Astrocyte of the hippocampus (primary cell): Measurements from ENCODE around the gene PRDM16.
"Not testable (repeated sequence)": the region's sequence is repeated elsewhere in the genome, so short reads cannot be mapped to it uniquely, and the experiment has no call there.

Source experiments
- DNase-seq: peaks from one replicate; pipeline ENCODE4 v3.0.0; 2011; ENCODE audit warnings: low read depth, low spot score

The PRDM16 gene

GRCh38 chr1:3226191-3226590, 157.2 kb downstream of the PRDM16 start:
- no peak for DNase-seq

GRCh38 chr1:3226701-3227350, 157.8 kb downstream of the PRDM16 start:
- DNase-seq = no peak

- DNase-seq = no peak
Observed at GRCh38 chr1:3227351-3227704, 158.3 kb downstream of the PRDM16 start.

GRCh38 chr1:3227893-3228292, 158.9 kb downstream of the PRDM16 start:
- DNase-seq = no peak

GRCh38 chr1:3229081-3229725, 160.2 kb downstream of the PRDM16 start:
- DNase-seq = no peak

GRCh38 chr1:3230553-3230952, 161.6 kb downstream of the PRDM16 start:
- no peak for DNase-seq

GRCh38 chr1:3231245-3231644, 162.2 kb downstream of the PRDM16 start:
- no peak for DNase-seq

GRCh38 chr1:3231826-3232225, 162.8 kb downstream of the PRDM16 start:
- DNase-seq = no peak

GRCh38 chr1:3233031-3233430, 164.0 kb downstream of the PRDM16 start:
- DNase-seq = no peak

- no peak for DNase-seq
Observed at GRCh38 chr1:3233551-3233950, 164.5 kb downstream of the PRDM16 start.

- no peak for DNase-seq
Observed at GRCh38 chr1:3234281-3234680, 165.3 kb downstream of the PRDM16 start.

- DNase-seq = no peak
Observed at GRCh38 chr1:3234956-3235355, 166.0 kb downstream of the PRDM16 start.

GRCh38 chr1:3235496-3235895, 166.5 kb downstream of the PRDM16 start:
- DNase-seq = no peak

GRCh38 chr1:3236361-3236760, 167.4 kb downstream of the PRDM16 start:
- no peak for DNase-seq

GRCh38 chr1:3236955-3237354, 168.0 kb downstream of the PRDM16 start:
- DNase-seq = no peak

GRCh38 chr1:3237570-3237969, 168.6 kb downstream of the PRDM16 start:
- DNase-seq = no peak

GRCh38 chr1:3237994-3238702, 169.1 kb downstream of the PRDM16 start:
- no peak for DNase-seq

- no peak for DNase-seq
Observed at GRCh38 chr1:3238703-3239278, 169.8 kb downstream of the PRDM16 start.

GRCh38 chr1:3239991-3240390, 171.0 kb downstream of the PRDM16 start:
- DNase-seq = not testable (repeated sequence)

- DNase-seq = no peak
Observed at GRCh38 chr1:3240524-3241235, 171.7 kb downstream of the PRDM16 start.

- no peak for DNase-seq
Observed at GRCh38 chr1:3241236-3241550, 172.2 kb downstream of the PRDM16 start.
